WI38 (cell line): Measurements from ENCODE around the gene IFRD1.

Source experiments
- H3K4me3 ChIP-seq: 2 replicates; pipeline ENCODE4 v1.5.1; 2011; ENCODE audit warnings: low read depth, mild to moderate bottlenecking, control low read depth, low read length
- CTCF ChIP-seq: IDR thresholded peaks from 2 replicates; pipeline ENCODE4 v1.5.1; 2012; ENCODE audit warnings: low read depth, mild to moderate bottlenecking, control low read depth, low read length

The IFRD1 gene

GRCh38 chr7:112414855-112415490 lies 35.3 kb upstream of the IFRD1 start:
- H3K4me3 ChIP-seq, result no peak overlapping the region
- peak; percentile 31; the same call in 1 of the 2 replicates for TF ChIP-seq CTCF

DNA sequence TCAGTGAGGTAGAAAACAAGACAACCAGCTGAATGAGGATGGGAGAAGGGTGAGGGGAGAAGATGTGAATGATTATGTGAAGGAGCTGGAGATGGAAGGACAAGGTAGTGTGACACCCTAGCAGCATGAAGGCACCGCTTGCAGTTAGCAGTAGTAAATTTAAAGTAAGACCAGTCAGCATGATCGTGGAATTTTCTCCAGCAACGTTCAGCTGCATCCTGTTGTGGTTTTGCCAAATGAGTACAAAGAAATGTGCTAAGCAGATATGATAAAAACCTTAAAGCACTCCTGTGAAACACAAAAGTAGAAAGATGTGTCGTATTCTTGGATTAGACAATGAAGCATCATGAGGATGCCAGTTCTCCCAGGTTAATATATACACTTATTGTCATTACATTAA lies 34.1 kb upstream of the IFRD1 start:
- TF ChIP-seq CTCF, result no peak
- no peak overlapping the region for H3K4me3 ChIP-seq

- no peak for TF ChIP-seq CTCF
- no peak overlapping the region for H3K4me3 ChIP-seq
Observed at GRCh38 chr7:112419543-112420130, 30.6 kb upstream of the IFRD1 start.

DNA sequence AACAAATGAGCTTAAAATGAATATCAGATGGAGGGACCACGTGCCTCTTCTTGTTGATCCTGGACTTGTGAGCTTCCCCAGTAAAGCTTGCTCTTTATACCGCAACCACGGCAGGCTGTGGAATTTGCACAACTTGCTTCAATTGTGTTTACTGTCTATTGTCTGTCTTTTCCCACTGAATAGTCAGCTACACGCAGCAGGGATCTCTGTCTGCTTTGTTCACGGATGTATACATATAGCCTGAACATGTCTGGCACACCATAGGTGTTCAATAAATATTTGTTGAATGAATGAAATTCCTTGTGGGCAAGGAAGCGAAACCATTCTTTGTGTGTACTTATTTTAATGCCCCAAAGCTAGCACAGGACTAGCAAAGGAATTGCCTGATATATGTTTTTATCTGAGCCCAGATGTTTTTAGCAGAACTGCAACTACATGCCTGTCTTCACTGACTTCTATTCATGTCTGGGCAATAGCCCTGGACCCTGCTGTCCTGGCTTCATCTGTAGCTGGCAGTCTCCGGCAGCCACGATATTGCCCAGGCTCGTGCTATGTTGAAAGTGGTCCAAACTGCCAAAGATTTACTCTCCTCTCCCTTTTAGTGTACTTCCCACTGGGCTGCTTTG lies 29.9 kb upstream of the IFRD1 start:
- peak overlapping the region; percentile 20 for H3K4me3 ChIP-seq
- TF ChIP-seq CTCF, result no peak

DNA sequence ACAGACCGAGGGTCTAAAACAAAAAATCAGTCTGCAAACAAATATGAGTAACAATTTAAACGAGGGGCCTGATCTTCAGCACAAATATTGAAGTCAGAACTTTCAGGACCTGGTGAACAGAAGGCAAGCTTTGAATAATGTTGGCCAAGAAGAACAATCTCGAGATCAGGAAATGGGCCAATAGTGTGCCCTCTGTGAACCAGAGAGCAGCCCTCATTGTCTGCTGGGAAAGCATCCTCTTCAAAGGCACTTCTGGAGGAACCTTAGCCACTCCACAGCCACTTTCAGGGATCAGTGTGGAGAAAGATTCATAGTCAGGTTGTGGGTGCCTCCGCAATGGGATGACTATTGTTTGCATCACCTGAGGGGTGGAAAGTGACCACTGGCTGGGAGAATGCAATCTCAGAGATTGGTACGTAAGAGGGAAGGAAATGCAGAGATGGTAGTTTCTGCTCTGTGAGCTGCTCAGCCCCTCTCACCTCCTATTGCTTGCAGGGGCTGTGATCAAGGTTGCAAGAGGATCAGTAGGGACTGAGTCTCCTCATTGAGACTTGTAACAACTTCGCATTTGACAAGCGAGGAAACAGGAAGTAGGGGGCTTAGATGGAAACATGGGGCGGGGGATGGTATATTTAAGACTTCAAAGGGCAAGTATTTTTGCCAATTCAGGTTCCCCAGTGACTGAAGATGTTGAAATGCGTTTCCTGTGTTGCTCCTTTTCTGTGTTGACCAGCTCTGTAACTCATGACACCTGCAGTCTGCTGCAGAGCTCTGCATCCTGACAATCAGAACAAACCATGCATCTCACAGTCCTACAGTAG lies 28.4 kb upstream of the IFRD1 start:
- TF ChIP-seq CTCF, result no peak
- no peak overlapping the region for H3K4me3 ChIP-seq

DNA sequence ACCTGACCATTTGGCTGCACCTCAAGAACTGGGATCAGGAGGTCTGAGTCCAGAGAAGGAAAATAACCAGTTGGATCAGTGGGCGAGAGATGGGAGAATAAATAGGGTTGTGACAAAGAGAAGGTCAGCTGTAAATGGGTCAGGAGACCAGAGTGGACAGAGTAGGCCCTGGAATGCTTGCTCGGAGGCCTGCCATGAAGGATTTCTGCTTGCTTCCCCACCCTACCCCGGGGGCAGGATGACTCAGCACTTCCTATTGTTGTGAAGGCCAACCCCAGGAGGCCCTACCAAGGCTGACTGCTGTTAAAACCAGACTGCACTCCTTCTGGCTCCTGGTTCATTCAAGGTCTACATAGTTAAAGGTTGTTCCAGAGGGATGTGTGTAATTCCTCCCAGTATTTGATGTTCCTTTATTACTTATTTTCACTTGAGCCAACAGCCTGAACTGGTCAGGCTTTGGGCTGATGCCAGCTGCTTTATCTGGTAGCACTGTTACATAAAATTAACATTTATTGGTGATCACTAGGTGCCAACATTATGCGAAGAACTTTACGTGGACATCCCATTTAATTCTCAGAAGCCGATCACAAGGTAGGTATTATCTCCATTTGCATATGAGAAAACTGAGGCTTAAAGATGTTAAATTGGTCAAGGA lies 27.3 kb upstream of the IFRD1 start:
- H3K4me3 ChIP-seq, result no peak overlapping the region

More for the DNA sequence above, 27.3 kb upstream of the IFRD1 start:
- no peak for TF ChIP-seq CTCF
